Suppressor macrophage treated with lipopolysaccharide for 4 hours (primary cell): ENCODE measurements around the gene SFR1.

Source experiments
- DNase-seq: peaks from one replicate; pipeline ENCODE4 v3.0.0-alpha.2; 2020

Gene SFR1, protein sequence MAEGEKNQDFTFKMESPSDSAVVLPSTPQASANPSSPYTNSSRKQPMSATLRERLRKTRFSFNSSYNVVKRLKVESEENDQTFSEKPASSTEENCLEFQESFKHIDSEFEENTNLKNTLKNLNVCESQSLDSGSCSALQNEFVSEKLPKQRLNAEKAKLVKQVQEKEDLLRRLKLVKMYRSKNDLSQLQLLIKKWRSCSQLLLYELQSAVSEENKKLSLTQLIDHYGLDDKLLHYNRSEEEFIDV

DNA sequence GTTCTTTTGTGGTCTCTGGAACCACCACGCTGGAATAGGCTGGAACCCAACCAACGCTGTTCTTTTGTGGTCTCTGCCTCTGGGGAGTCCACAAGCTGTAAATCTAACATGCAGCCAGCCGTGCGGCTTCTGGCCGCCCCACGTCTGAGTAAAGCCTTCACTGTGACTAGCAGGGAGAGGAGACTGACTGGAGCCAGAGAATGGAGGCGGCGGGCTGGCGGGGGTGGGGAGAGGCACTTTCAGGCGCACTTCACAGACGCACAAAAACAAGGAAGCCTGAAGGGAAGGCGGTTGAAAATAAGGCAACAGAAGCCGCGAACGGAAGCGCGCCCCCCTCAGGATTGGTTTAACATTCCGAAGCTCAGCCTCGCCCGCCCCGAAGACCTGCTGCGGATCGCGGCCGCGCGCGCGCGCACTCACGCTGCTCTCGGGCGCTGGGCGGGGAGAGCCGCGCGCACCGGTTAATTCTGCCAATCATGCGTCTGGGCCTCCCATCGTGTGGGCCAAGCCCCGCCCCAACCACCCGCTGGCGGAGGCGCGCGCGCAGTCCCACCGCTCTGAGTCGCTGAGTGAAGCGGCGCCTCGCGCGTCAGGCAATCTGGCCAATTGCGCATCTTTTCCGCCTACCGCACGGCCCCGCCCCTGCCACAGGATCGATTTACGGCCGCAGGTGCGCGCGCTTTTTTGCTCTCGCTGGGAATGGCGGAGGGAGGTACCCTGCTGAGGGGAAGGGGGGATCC is at the start of gene SFR1:
Gene SFR1, plus strand, starts transcription at position 687 of the 740 bp plus-strand sequence. Its CDS starts 13 bp downstream, at position 700.
- DNase-seq: peak; percentile 99

DNA sequence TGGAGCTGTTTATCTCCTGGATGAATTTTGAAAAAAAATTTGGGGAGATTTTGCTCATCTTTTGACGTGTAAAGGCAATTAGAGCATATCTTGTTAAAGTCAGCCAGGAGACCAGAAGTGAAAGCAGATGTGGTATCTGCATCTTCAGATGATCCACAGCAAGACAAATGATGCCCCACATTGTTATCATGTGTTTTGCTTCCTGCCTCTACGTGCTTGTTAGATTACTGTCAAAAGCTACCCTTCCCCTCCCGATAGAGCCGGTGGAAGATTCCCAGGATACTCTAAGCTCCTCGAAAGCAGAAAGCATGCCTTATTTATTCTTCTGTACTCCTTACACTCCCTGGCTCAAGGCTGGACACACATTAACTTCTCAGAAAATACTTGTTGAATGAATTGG is 49.2 kb upstream of the SFR1 start:
- DNase-seq: no peak

DNA sequence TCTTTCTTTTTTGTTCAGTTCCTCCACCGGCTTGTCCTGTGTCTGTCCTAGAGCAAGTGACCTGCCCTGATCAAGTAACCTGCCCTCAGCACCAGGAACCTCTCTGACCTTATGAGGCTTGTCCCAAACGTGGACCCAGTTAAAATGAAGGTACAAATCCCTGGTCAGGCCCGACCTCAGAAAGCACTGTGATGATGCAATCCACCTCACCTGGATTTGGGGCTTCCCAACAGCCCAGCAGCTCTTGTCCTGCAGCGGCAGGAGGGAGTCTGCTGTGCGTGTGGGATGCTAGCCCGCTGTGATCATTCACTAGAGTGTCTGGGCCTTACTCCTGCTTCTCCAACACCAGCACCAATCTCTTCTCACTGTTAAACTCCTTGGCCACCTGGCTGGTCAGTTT is 47.5 kb upstream of the SFR1 start:
- DNase-seq: no peak

DNA sequence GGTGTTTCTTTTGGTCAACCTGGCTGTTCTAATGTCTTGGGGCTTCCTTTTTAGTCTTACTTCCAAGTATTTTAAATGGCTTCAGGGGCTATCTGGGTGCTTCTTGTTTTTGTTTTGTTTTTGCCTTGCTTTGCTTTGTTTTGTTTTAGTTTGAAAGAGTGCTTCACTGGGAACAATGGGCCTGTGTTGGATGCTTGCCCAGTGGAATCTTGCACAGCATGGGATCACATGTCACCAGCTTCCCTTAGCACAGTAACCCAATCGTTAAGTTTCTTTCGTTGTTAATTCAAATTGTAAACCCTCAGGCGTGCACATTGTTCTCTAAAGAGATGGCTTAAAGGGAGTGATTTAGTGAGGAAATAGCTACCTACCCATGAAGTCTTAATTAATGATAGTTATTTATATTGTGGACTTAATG is 45.2 kb upstream of the SFR1 start:
- no peak for DNase-seq

DNA sequence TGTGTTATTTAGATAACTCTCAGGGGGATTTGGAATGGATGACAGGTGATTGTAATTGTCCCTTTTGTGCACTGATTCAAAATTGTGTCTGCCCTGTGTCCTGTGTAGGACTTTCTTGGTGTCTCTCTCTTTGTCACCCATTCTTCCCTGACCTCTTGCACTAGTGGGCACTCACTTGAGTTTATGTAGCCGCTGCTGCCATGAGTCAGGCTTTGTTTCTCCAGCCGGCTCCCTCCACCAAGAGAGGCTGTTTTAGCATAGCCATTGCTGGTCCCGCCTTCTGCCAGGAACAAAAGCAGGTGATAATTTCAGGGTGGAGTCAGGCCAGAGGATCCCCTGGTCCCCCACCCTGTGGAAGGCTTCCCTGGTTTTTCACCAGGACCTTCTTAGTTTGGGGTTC is 44.7 kb upstream of the SFR1 start:
- no peak for DNase-seq

DNA sequence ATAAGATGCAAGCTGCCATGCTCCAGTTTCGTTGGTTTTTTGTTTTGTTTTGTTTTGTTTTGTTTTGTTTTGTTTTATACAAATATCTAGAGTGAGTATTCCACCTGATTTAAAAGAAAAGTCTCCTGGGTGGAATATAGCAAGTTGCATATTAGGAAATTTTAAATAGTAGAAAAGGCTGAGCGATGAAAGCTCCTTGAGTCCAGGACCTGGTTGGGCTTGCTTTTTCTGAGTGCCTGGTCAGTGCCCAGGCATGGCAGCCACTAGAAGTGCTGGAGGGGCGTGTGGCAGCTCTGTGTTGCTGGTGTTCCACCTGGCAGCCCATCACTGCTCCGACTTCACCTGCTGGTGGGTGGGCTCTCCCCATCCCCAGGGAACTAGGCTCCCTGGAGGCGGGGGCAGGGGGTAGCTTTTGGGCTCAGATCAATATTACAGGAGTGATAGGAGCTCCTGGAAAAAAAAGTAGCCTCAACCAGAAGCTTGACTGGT is 44.3 kb upstream of the SFR1 start:
- no peak for DNase-seq

DNA sequence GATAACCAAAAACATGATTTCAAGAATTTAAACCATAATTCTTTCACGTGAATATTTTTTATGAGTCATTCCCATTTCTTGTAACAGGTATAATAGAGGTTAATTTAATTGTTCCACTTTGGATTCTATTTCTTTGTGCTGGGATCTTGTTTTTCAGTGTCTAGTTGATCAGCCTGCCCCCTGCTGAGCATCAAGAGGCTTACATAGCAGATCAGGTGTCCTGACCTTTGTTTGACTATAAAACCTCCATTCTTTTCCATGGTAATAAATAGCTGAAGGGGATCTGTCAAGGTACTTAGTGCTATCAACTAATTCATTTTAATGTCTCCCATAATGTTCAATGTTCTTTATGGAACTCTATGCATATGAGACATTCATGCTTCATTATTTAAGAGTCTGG is 41.2 kb upstream of the SFR1 start:
- DNase-seq: peak; percentile 7

DNA sequence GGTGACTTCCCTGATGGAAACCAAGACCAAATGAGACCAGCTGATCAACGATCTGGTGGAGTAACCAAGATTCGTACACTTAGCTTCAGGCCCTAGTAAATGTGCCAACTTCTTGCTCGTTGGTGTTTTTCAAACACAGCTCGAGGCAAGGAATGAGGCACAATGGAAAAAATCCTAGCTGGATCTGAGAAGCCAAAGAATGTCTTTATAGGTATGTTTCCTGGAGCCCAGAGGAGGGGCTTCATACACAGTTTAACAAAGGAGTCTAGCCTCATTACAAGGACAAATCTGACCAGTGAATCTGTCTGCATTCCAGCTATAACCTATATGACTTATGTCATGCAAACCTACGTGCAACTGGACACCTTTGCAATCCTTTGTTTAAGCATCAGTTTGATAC is 40.0 kb upstream of the SFR1 start:
- no peak for DNase-seq

DNA sequence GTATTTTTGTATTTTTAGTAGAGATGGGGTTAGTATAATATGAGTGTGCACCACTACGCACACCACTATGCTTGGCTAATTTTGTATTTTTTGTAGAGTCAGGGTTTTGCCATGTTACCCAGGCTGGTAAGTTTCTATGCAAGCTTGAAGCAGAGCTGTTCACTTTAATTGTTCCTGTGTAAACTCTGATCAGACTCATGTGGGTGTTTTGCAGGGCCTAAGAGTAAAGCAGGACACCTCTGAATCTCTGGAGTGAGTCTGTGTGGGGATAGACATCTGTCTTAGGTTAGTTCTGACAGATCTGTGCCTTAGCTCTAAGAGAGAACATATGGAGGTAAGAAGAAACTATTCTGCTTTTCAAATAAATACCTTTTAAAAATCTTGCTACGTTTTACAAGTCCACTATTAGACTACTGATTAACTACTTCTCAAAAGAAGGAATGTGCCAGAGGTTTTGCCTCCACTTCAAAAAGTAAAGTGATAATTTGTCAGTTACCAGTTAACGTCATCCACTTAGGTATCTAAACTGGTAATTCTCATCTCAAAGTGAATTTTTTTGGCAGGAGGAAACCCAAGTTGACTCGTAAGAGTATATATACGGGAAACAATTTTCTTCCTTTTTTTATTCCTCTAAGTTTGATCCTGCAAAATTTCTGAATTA is 37.4 kb upstream of the SFR1 start:
- DNase-seq: no peak

DNA sequence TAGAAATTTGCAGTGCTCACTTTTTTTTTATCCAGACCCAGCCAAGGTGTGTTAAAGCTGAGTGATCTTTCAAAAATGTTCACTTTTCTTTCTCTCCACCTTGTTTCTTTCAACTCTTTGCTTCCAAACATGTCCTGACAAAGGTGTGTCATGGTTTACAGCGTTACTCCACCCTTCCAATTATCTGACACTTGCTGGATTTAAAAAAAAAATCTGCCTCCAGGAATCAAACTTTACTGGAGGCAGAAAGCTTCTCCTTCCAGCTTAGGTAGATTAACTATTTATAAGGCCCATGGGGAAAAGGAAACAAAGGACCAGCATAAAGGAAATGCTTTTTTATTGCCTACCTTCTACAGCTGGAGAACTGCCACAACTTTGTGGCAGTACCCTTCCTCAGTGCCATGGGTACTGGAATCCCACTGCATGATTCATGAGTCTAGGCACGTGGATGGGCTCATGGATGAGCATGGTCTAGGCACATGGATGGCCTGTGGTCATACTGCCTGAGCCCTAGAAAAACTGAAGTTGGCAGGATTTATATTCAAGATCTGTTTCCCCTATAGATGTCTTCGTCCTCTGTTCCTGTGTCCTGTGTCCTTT is 36.1 kb upstream of the SFR1 start, which contains the start of gene COL17A1:
Gene COL17A1, minus strand, starts transcription at position 80 of the 600 bp plus-strand sequence. CDS start 5,207 bp downstream, outside the sequence.
- DNase-seq: no peak

DNA sequence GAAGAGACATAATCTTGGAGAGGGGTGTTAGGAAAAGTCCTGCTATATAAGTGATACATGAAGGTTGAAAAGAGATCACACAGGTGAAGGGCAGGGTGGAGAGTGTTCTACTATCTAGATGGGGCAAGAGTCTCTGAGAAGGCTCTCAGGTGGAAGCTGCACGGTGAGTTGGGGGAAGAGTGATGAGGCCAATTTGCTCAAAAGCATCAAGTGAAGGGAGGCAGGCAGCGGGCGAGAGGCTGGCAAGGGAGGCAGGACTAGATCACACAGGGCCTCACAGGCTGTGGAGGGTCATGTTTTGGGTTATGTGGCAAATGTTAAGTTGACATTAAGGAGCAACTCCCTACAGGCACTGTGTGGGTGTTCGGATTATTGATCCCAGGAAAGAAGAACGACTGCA is 33.7 kb upstream of the SFR1 start:
- DNase-seq: no peak

DNA sequence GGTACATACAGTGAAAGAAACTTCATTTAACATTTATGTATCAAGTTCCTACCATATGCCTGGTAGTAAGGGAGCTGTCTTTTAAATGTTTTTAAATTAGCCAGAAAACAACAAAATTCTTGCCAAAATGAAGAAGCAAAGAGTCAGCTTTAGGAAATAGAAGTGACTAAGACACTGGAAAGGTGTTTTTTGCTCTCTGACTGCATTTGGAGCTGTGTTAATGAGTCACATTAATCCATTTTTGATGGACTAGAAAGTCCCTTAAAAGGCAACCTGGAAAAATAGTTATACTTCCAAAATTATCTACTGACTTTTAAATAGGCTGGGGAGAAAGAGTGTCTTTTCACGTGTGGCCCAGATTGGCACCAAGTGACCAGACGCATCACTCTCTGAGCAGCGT is 32.4 kb upstream of the SFR1 start:
- no peak for DNase-seq

DNA sequence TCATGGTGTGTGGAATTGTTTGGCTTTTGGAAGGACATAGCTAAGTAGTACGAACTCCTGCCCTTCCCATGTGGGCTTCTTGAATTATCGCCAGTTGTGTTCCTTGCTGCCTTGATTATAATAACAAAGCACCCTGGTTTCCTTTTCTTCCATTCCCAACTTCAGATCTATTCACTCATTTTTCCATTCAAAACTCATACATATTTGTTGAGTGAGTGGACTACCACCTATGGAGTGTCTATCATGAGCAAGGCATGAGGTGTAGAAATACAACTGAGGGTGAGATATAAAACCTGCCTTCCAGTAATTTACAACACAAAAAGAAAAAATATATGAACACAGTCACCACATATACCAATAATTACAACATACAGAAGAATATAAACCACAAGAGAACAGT is 31.4 kb upstream of the SFR1 start:
- no peak for DNase-seq

DNA sequence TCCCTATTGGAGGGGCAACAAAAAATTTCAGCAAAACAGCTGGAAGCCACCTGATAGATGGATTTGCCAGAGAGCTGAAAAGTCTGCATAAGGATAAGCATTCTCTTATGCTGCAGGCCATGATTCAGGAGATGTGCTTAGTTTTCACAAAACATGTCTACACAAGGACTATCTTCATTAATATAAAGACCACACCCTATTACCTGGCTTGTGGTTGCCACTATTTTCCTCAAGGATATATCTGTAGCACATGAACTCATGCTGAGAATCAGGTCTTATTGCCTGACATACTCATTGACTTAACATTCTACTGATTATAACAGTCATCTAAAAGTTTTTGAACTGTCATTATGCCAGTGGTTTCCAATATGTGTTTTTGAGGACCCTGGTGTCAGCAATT is 29.2 kb upstream of the SFR1 start:
- no peak for DNase-seq

DNA sequence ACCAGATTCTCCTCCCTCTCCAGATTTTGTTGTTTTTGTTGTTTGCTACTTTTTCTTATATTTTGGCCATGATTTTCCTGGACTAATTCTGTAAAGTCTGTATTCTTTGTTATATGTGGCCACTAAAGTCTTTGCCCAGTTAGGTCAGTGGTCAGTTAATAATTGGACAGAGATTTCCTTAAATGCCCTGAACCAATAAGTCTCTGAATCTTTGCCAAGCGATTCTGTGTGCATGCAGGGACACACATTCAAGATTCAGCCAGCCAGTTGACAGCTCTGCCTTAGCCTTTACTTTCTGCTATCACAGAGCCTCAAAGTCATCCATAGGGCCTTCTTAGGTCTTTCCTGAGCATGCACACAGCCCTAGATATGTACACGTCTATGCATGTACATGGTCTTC is 25.3 kb upstream of the SFR1 start:
- no peak for DNase-seq

DNA sequence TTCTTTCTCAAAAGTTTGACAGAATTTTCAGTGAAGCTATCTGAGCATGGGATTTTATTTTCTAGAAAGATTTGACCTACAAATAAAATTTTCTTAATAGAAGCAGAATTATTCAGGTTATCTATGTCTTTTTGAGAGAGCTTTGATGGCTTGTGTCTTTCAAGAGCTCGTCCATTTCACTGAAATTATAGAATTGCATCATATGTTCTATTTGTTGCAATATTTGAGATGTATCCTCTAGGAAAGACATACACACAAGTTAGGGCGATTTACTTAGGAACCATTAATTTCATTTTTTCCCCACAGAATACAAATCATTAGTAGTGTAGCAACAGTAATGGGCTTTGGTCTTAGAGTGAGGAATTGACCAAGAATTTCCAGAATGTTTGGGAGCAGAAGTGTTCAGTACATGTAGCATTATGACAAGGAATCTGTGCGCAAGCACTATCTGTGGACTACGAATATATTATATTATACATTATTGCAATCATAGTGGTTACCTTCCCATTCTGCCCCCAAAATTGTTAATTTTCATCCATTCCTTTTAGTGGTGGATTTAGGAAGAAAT is 23.5 kb upstream of the SFR1 start:
- DNase-seq: no peak

DNA sequence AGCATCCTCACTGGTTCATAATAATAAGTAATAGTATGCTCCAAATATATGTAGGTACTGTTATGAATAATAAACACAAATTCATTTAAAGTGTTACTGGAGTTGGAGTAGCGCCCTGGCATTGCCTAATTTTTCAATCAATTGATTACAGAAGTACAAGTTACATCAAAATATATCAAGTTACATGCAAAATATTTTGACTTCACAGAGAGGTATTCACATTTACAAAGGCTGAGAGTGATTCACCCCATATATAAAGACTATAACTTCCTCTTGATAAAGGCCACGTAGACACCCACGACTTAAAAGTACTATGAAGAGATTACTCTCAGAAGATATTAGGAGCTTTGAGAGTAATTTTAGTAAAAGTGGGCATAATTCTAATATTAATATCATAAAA is 22.7 kb upstream of the SFR1 start:
- DNase-seq: peak; percentile 12

DNA sequence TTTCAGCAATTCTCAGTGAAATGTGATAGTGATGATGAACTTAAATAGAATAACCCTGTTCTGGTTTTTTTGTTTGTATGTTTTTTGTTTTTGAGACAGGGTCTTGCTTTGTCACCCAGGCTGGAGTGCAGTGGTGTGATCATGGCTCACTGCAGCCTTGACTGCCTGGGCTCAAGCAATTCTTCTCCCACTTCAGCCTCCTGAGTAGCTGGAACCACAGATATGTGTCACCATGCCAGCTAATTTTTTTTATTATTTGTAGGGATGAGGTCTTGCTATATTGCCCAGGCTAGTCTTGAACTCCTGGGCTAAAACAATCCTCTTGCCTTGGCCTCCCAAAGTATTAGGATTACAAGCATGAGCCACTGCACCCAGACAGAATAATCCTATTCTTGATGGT is 22.0 kb upstream of the SFR1 start:
- DNase-seq: no peak

DNA sequence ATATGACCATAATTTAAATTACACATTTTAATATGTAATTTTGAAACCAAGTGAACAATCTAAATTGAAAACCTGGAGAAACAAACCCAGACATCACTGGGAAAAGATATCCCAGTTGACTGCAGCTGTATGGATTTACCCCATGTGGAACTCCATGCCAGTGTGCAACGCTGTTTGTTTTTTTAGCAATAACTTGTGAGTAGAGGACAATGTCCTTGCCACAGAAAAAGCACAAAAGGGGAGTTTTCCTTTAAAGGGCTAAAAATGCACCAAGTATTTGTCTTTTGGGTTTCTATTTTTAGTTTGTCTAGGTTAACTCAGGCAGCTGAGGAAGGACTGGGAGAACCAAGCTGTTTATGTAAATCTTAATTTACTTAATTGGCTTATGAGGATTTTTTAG is 21.2 kb upstream of the SFR1 start:
- DNase-seq: no peak

DNA sequence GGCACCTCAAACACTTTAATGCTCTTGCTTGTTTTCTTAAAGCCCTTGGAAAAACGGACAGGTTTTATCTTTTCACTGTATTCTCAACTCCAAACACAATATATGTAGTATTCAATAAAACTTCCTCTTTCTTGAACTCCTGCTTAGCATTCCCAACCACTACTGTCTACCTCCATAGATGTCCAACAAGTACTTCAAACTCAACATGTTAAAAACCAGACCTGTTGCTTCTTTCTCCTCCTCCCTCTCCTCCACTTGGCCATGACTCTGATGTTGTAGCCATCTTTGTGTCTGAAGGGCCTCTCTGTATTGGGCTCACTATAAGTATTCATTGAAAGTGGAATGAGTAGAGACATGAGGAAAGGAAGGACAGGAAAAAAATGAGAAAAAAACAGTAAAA is 20.1 kb upstream of the SFR1 start:
- DNase-seq: no peak

DNA sequence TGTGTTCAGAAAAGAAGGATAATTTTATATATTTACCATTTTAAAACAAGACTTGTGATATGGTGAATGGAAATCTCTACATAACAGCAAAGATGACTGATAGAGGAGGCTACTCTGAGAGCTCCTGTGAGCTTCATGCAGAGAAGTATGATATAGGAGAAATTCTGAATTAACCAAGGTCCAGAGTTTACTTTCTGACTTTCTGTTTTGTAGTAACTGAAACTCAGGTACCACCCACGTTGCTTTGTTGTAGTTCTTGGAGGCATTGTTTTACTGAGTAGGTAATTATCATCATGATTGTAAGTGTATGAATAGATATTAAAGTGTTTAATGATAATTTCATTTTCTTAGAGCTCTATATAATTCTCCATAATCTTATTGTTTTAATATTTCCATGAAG is 18.0 kb upstream of the SFR1 start:
- no peak for DNase-seq

DNA sequence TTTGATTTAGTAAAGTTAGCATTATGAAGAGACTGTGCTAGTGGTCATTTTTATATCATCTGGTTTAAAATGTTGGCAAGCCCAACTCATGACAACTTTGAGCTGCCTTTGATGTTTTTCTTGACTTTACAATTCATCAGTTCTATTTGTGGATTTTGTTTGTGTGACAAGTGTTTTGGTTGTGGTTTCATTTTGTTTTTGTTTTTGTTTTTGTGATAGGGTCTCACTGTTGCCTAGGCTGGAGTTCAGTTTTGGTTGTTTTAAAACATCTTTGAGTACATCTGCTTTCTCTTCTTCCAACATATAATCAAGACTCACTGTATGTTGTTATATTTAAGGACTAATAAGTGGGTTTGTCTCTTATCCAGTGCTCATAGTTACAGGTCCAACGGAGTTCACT is 17.6 kb upstream of the SFR1 start:
- no peak for DNase-seq

DNA sequence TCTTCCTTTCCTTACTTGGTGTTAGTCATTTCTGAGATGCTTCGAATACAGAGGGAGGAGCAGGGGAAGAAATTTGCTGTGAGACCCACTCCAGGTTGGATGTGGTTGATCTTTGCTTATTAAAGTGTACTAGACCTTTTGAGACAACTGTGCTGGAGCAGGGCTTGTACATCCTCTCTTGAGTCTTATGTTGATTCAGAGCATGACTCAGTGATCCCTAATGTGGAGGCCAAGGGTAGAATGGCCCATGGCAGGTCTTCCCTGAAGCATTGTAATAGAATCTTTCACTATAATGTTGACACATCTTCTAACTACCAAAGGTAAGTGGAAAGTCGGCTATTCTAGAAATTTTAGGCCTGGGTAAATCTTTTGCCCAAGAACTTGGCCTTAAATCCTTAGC is 17.0 kb upstream of the SFR1 start:
- DNase-seq: no peak
